Epithelial cell of proximal tubule (primary cell): ENCODE data around the gene CACNA2D4. TPM values are rescaled to one million over a fixed set of nuclear protein-coding genes. Genes with fewer than 3 reads are reported as not detected.

Source experiments
- DNase-seq: peaks from one replicate; pipeline ENCODE4 v3.0.0-alpha.2; 2011; ENCODE audit warnings: low read depth
- H3K4me3 ChIP-seq: 2 replicates; pipeline ENCODE4 v1.5.1; 2011; ENCODE audit warnings: low read depth, mild to moderate bottlenecking, low read length
- CTCF ChIP-seq: conservative IDR thresholded peaks from 2 replicates; pipeline ENCODE4 v1.5.1; 2012; ENCODE audit warnings: low read depth, mild to moderate bottlenecking, low read length
- total RNA-seq: library from RNA; depleted of rRNA; stranded (reverse); fragments of >200 nt; gene quantifications from 2 replicates; pipeline ENCODE4 v1.2.3, GENCODE V29; 2015

CACNA2D4 gene
- total RNA-seq, 1 donor from 2014 or later: 1.6 TPM

- no peak for DNase-seq
- TF ChIP-seq CTCF: no peak
- no peak overlapping the region for H3K4me3 ChIP-seq
Observed at GRCh38 chr12:1928439-1929121, 10.1 kb upstream of the CACNA2D4 start.

- no peak overlapping the region for H3K4me3 ChIP-seq
- DNase-seq: no peak
- TF ChIP-seq CTCF: no peak
Observed at GRCh38 chr12:1927751-1928351, 9.4 kb upstream of the CACNA2D4 start.

GRCh38 chr12:1927051-1927680 is 8.7 kb upstream of the CACNA2D4 start:
- no peak overlapping the region for H3K4me3 ChIP-seq
- no peak for DNase-seq
- TF ChIP-seq CTCF: no peak

DNA sequence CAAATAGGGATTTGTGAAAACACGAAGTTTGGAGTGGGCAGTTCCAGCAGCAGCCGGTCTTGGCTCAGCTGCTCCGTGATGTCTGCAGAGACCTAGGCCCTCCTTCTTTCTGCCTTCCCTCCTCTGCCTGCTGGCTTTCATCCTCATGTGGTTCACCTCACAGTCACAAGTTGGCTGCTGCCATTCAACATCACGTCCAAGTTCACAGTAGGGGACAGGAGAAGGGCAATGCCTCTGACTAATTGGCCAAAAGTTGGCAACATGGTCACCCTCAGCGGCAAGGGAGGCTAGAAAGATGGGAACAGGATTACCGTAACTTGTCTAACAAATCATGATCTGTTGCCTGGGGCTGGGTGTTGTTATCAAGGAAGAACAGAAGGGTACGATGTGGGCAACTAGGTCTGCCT is 7.8 kb upstream of the CACNA2D4 start:
- no peak overlapping the region for H3K4me3 ChIP-seq
- DNase-seq: no peak
- TF ChIP-seq CTCF: no peak

DNA sequence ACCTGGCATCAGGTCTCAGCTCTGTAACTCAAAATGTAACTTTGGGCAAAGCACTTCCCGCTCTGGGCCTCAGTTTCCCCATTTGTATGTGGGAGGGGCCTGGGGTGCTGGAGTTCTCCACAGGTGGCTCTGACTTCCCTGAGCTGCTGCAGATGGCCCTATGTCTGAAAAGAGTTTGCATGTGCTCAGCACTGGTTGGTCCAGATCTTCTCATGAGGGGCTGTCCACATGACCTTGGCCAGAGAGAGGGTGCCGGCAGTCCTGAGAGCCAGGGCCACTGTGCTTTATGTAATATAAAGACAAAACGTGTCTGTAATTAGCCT is 7.2 kb upstream of the CACNA2D4 start:
- no peak overlapping the region for H3K4me3 ChIP-seq
- no peak for TF ChIP-seq CTCF
- no peak for DNase-seq

GRCh38 chr12:1924996-1925683 is 6.7 kb upstream of the CACNA2D4 start:
- TF ChIP-seq CTCF: no peak
- H3K4me3 ChIP-seq: no peak overlapping the region
- DNase-seq: no peak
